Coronary artery (tissue), 2 donors: Measurements from ENCODE around the gene FOCAD.

Source experiments
- DNase-seq: peaks from one replicate; pipeline ENCODE4 v3.0.0-alpha.2; 2017; ENCODE audit warnings: low spot score
- H3K27ac ChIP-seq, 2 donors: fragments of 200-600 bp; sonication (generic); one replicate each; pipeline ENCODE4 v1.5.1; 2016 to 2019
- H3K4me3 ChIP-seq: fragments of 200-600 bp; sonication (generic); 2 replicates; pipeline ENCODE4 v1.5.1; 2016; ENCODE audit warnings: mild to moderate bottlenecking, moderate library complexity
- CTCF ChIP-seq: fragments of 200-600 bp; sonication (generic); IDR thresholded peaks from one replicate; pipeline ENCODE4 v1.5.1; 2019; ENCODE audit warnings: antibody characterized with exemption

FOCAD gene

GRCh38 chr9:20925256-20926045 lies 241.4 kb downstream of the FOCAD start:
- Histone ChIP-seq H3K4me3 (no peak overlapping the region), H3K27ac (no peak overlapping the region)
- TF ChIP-seq CTCF: no peak
- DNase-seq: no peak

GRCh38 chr9:20929276-20929675 lies 245.2 kb downstream of the FOCAD start:
- H3K27ac ChIP-seq: no peak overlapping the region
- no peak for DNase-seq
- no peak for TF ChIP-seq CTCF
- H3K4me3 ChIP-seq: no peak overlapping the region

DNA sequence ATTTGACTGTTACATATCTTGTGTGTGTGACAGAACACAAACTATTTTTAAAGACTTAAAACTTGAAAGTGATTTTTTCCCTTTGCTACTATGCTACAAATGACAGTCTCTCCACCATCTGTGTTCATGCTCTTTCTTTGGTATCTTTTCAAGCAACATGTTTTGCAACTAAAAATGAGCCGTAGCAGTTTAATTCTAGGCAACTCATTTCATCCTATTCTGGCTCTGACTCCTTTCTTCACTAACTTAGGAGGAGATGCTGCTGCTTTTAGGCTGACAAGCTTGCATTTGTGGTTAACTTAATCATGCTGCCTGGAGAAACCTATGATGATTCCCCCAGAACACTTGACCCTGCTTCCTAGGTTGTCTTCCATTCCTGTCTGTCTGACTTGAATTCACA lies 246.8 kb downstream of the FOCAD start:
- DNase-seq: no peak
- TF ChIP-seq CTCF: no peak
- no peak overlapping the region for H3K27ac ChIP-seq
- no peak overlapping the region for H3K4me3 ChIP-seq

- no peak overlapping the region for H3K4me3 ChIP-seq
- H3K27ac ChIP-seq: no peak overlapping the region
- no peak for TF ChIP-seq CTCF
- DNase-seq: no peak
These were observed 256.6 kb downstream of the FOCAD start for GRCh38 chr9:20940447-20941173.

DNA sequence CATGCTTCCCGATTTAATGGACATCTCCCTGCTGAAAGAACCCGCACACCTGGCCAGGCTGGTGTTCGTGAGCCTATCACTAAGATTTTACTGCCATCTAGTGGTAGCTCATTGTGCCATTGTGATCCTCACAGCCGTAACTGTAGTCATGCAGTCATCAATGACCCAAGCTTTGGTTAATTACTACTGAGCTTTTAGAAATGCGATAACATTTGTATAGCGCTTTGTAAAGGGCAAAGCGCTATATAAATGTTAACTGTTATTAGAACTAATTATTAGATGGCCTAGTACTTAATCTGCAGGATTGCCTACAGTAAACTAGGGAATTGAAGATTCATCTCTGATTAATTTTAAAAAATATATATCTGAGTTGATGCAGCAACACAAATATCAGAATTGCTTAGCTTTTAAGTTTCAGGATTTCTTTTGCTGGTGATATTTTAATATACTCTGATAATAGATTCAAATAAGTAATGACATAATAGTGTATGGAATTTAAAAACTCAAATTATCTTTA lies 257.2 kb downstream of the FOCAD start:
- no peak for DNase-seq
- H3K27ac ChIP-seq: no peak overlapping the region
- TF ChIP-seq CTCF: peak; percentile 63
- H3K4me3 ChIP-seq: no peak overlapping the region

DNA sequence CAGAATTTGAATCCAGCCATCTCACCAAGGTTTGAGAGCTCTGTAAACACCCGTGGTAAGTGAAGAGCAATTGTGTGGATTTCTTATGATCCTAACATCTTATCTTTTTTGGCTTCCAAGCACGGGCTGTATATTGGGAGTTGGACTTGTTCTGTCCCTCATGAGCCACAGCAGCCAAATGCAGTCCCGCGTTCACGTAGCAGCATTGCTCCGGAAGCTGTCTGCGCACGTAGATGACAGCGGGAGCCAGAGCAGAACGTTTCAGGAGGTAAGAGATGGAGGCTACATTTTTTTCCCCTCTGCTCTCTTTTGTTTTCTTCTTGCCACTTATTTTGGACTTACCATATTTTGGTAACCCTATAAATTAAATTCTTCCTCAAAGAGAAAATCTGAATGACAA lies 260.4 kb downstream of the FOCAD start:
- no peak for TF ChIP-seq CTCF

GRCh38 chr9:20945269-20945668 lies 261.2 kb downstream of the FOCAD start:
- TF ChIP-seq CTCF: no peak
- H3K4me3 ChIP-seq: no peak overlapping the region
- DNase-seq: no peak
- no peak overlapping the region for H3K27ac ChIP-seq

More for the DNA sequence above, 260.4 kb downstream of the FOCAD start:
- Histone ChIP-seq H3K4me3 (no peak overlapping the region), H3K27ac (no peak overlapping the region)
- DNase-seq: no peak
